Activated CD4-positive, alpha-beta T cell treated with anti-CD3 and anti-CD28 coated beads for 36 hours (primary cell): Measurements from ENCODE around the gene RNF213. TPM values are rescaled to one million over a fixed set of nuclear protein-coding genes. Genes with fewer than 3 reads are reported as not detected.

Experiments used
- ATAC-seq: fragments of 200-7000 bp; cut with Tn5 transposase; one replicate; pipeline ENCODE4 v1.10.0; 2021; ENCODE audit warnings: mild to moderate bottlenecking, moderate library complexity
- CTCF ChIA-PET: fragments of 350-600 bp; sonication (Branson Sonifier 250); formaldehyde crosslinking; loops from one replicate; lab custom pipeline; 2021; ENCODE audit warnings: antibody characterized with exemption; lab: Charles Lee
- POLR2A ChIA-PET: fragments of 350-600 bp; sonication (Branson Sonifier 250); formaldehyde crosslinking; loops from one replicate; lab custom pipeline; 2021; ENCODE audit warnings: antibody characterized with exemption, inconsistent platforms; lab: Charles Lee
- DNase-seq: peaks from one replicate; pipeline ENCODE4 v3.0.0-alpha.2; 2020
- H3K27ac Mint-ChIP-seq: one replicate; pipeline ENCODE4 v1.8.0; 2021; ENCODE audit warnings: mixed read lengths
- H3K27me3 Mint-ChIP-seq: one replicate; pipeline ENCODE4 v1.8.0; 2021; ENCODE audit warnings: mixed read lengths
- H3K36me3 Mint-ChIP-seq: one replicate; pipeline ENCODE4 v1.8.0; 2021; ENCODE audit warnings: low read depth, mixed read lengths
- H3K4me1 Mint-ChIP-seq: one replicate; pipeline ENCODE4 v1.8.0; 2021; ENCODE audit warnings: mixed read lengths
- H3K4me3 Mint-ChIP-seq: one replicate; pipeline ENCODE4 v1.8.0; 2021; ENCODE audit warnings: mild to moderate bottlenecking, moderate library complexity, mixed read lengths
- H3K9me3 Mint-ChIP-seq: one replicate; pipeline ENCODE4 v1.8.0; 2021; ENCODE audit warnings: low read depth, mixed read lengths
- intact Hi-C, 2 experiments: fragments of 100-400 bp; cut with DNase I in 1 of 2; cut with micrococcal nuclease in 1 of 2; formaldehyde crosslinking; loops; one replicate each; pipeline versions ENCODE4 v1.14.2 to v1.15.1; 2022 to 2024; cut with DNase I, micrococcal nuclease
- microRNA-seq: library from miRNA; unstranded; fragments of <30 nt; microRNA quantifications from one replicate; pipeline ENCODE4 v1.2.0, GENCODE V29; 2021; ENCODE audit warnings: borderline replicate concordance
- total RNA-seq, 2 experiments: library from RNA; stranded (reverse); gene quantifications; one replicate each; pipeline ENCODE4 v1.2.3, GENCODE V29; 2021

RNF213 gene
- total RNA-seq, 2 experiments from 2014 or later: 334 to 366 TPM

GRCh38 chr17:80442764-80443163 is 182.1 kb downstream of the RNF213 start:
- no peak for ATAC-seq
- Mint-ChIP-seq H3K27ac (no peak overlapping the region), H3K27me3 (no peaks in the 10 kb centered on the region), H3K4me3 (no peak overlapping the region), H3K36me3 (no peaks in the 10 kb centered on the region), H3K4me1 (no peaks in the 10 kb centered on the region), H3K9me3 (no peaks in the 10 kb centered on the region)
- ChIA-PET POLR2A (interaction anchor here (0.7 to 1.7 kb wide), 3 partner anchors 10 to 50 kb away, joined by 3 read pairs; no protein-coding TSS in a partner anchor), CTCF (no interaction called here)
- intact Hi-C loops: no loop called here
- no peak for DNase-seq

GRCh38 chr17:80443498-80443897 is 182.8 kb downstream of the RNF213 start:
- Mint-ChIP-seq H3K9me3 (no peaks in the 10 kb centered on the region), H3K27ac (no peak overlapping the region), H3K36me3 (no peaks in the 10 kb centered on the region), H3K27me3 (no peaks in the 10 kb centered on the region), H3K4me3 (no peak overlapping the region), H3K4me1 (no peaks in the 10 kb centered on the region)
- DNase-seq (no peak), ATAC-seq (no peak)
- CTCF ChIA-PET: no interaction called here
- POLR2A ChIA-PET: interaction anchor here (1.7 kb wide), 1 partner anchor 10 kb away, joined by 3 read pairs; no protein-coding TSS in a partner anchor
- intact Hi-C loops: no loop called here

- H3K4me1 Mint-ChIP-seq: no peaks in the 10 kb centered on the region
- ChIA-PET POLR2A (interaction anchor here (1.7 kb wide), 1 partner anchor 9 kb away, joined by 3 read pairs; no protein-coding TSS in a partner anchor), CTCF (no interaction called here)
- H3K36me3 Mint-ChIP-seq: no peaks in the 10 kb centered on the region
- no peaks in the 10 kb centered on the region for H3K27me3 Mint-ChIP-seq
- no peak overlapping the region for H3K27ac Mint-ChIP-seq
- intact Hi-C loops: no loop called here
- ATAC-seq: no peak
- H3K4me3 Mint-ChIP-seq: no peak overlapping the region
- H3K9me3 Mint-ChIP-seq: no peaks in the 10 kb centered on the region
- DNase-seq: no peak
Observed at GRCh38 chr17:80443916-80444643, 183.4 kb downstream of the RNF213 start.

DNA sequence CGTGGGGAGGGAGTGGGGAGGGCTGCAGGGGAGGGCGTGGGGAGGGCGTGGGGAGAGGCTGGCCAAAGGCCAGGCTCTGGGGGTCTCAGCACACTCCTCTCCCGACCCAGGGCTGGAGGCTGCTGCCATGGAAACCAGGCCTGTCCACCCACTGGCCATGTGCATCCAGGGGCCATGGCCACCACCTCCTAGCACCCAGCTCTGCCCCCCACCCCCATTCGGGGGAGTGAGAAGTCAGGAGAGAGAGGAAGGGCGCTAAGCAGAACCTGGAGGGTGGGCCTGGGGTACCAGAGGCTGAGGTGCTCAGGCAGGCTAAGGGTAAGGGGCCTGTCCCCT is 184.0 kb downstream of the RNF213 start:
- H3K27ac Mint-ChIP-seq: no peak overlapping the region
- no peak for ATAC-seq
- no peaks in the 10 kb centered on the region for H3K9me3 Mint-ChIP-seq
- ChIA-PET CTCF (no interaction called here), POLR2A (no interaction called here)
- H3K27me3 Mint-ChIP-seq: no peaks in the 10 kb centered on the region
- no peak for DNase-seq
- H3K36me3 Mint-ChIP-seq: no peaks in the 10 kb centered on the region
- intact Hi-C loops: no loop called here
- H3K4me3 Mint-ChIP-seq: no peak overlapping the region
- H3K4me1 Mint-ChIP-seq: no peaks in the 10 kb centered on the region

DNA sequence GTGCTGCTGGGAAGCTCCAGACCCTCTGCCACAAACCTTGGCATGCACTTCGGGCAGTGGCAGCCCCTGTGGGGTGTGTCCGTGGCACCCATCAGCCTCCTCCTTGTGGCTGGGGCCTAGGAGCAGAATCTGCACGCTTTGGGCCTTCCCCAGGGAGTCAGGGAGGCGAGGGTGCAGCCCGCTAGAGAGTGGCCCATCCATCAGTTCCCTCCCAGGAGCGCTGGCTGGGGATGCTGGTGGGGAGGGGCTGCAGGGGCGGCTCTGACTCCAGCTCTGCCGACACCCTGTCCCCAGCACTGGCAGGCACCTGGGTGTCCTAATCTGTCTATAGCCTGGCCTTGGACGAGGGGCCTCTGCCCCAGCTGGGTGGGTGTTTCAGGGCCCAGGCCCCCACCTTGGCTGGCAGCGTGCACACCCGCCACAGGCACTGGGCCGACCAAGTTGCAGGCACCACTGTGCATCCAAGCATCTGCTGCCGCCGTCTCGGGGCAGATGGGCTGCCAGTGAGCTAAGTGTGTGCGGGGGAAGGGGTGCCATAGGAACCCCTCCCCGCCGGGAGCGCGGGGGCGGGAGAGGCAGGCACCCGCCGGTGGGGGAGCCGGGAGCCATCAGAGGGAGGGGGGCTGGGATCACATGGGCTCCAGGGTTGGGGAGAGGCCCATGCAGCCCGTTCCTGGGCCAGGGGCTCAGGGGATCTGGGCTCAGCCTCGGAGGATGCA is 184.5 kb downstream of the RNF213 start:
- H3K27ac Mint-ChIP-seq: no peak overlapping the region
- DNase-seq (no peak), ATAC-seq (no peak)
- no peak overlapping the region for H3K4me3 Mint-ChIP-seq
- no peaks in the 10 kb centered on the region for H3K9me3 Mint-ChIP-seq
- POLR2A ChIA-PET: no interaction called here
- no peaks in the 10 kb centered on the region for H3K4me1 Mint-ChIP-seq
- H3K36me3 Mint-ChIP-seq: no peaks in the 10 kb centered on the region
- CTCF ChIA-PET: no interaction called here
- H3K27me3 Mint-ChIP-seq: no peaks in the 10 kb centered on the region
- intact Hi-C loops: no loop called here

- Mint-ChIP-seq H3K4me3 (no peak overlapping the region), H3K4me1 (no peaks in the 10 kb centered on the region), H3K27ac (no peak overlapping the region), H3K36me3 (no peaks in the 10 kb centered on the region), H3K27me3 (no peaks in the 10 kb centered on the region), H3K9me3 (no peaks in the 10 kb centered on the region)
- no peak for DNase-seq
- POLR2A ChIA-PET: no interaction called here
- intact Hi-C loops: no loop called here
- CTCF ChIA-PET: no interaction called here
- ATAC-seq: no peak
Observed at GRCh38 chr17:80445726-80446110, 185.1 kb downstream of the RNF213 start.

- intact Hi-C loops: no loop called here
- DNase-seq (no peak), ATAC-seq (no peak)
- H3K9me3 Mint-ChIP-seq: no peaks in the 10 kb centered on the region
- CTCF ChIA-PET: no interaction called here
- POLR2A ChIA-PET: no interaction called here
- no peak overlapping the region for H3K4me3 Mint-ChIP-seq
- no peak overlapping the region for H3K27ac Mint-ChIP-seq
- H3K27me3 Mint-ChIP-seq: no peaks in the 10 kb centered on the region
- no peaks in the 10 kb centered on the region for H3K4me1 Mint-ChIP-seq
- no peaks in the 10 kb centered on the region for H3K36me3 Mint-ChIP-seq
Observed at GRCh38 chr17:80446645-80447405, 186.2 kb downstream of the RNF213 start.

GRCh38 chr17:80447790-80448189 is 187.1 kb downstream of the RNF213 start:
- CTCF ChIA-PET: no interaction called here
- Mint-ChIP-seq H3K9me3 (no peaks in the 10 kb centered on the region), H3K4me3 (no peak overlapping the region), H3K4me1 (no peaks in the 10 kb centered on the region), H3K27me3 (no peaks in the 10 kb centered on the region), H3K27ac (no peak overlapping the region), H3K36me3 (no peaks in the 10 kb centered on the region)
- POLR2A ChIA-PET: interaction anchor here (0.6 kb wide), 1 partner anchor 97 kb away, joined by 3 read pairs; no protein-coding TSS in a partner anchor
- ATAC-seq (no peak), DNase-seq (no peak)
- intact Hi-C loops: no loop called here

Small RNA genes lying within 50 kb of the gene (microRNA-seq; reads per million reads assigned to microRNA genes)
- 1.8 reads per million for gene MIR4730

Other genes with a start within 250 kb of the RNF213 start
- gene TBC1D16, start 225.0 kb upstream of the RNF213 start, total RNA-seq: 10 to 100 TPM in 1 of 2 experiments, 1 to 10 TPM in 1; 8.3 to 10.4 TPM
- under 1 TPM; 0.56 to 0.57 TPM for gene CCDC40, start 224.2 kb upstream of the RNF213 start, total RNA-seq
- 10 to 100 TPM; 28.4 to 32.8 TPM for gene GAA, start 159.3 kb upstream of the RNF213 start, total RNA-seq
- gene EIF4A3, start 113.7 kb upstream of the RNF213 start, total RNA-seq: 100 to 1,000 TPM; 103 to 141 TPM
- gene CARD14, start 90.8 kb upstream of the RNF213 start, total RNA-seq: not detected
- 10 to 100 TPM; 20.2 to 22.7 TPM for gene SGSH, start 40.5 kb upstream of the RNF213 start, total RNA-seq
- 1 to 10 TPM; 4.7 to 4.9 TPM for gene SLC26A11, start 40.4 kb upstream of the RNF213 start, total RNA-seq
- gene ENDOV, start 154.3 kb downstream of the RNF213 start, total RNA-seq: 10 to 100 TPM; 12.3 to 13.0 TPM
- gene NPTX1, start 215.8 kb downstream of the RNF213 start, total RNA-seq: 10 to 100 TPM; 22.7 to 27.5 TPM